GM12891 (cell line): ENCODE measurements around the gene CENPK.

Source experiments
- DNase-seq: peaks from one replicate; pipeline ENCODE4 v3.0.0; 2011; ENCODE audit warnings: low spot score; ENCODE audit not compliant: insufficient read length
- FAIRE-seq: peaks from 2 replicates; lab custom pipeline; 2011; peaks lifted over from hg19 to GRCh38; lab: Jason Lieb, UNC
- PAX5 ChIP-seq: IDR thresholded peaks from 2 replicates; pipeline ENCODE4 v1.6.1; 2011; ENCODE audit warnings: low read length, moderate library complexity, mild to moderate bottlenecking; ENCODE audit not compliant: insufficient read depth, severe bottlenecking
- POLR2A ChIP-seq: IDR thresholded peaks from 2 replicates; pipeline ENCODE4 v1.6.1; 2011; ENCODE audit warnings: low read depth, low read length, control low read depth
- POLR2AphosphoS5 ChIP-seq: IDR thresholded peaks from 2 replicates; pipeline ENCODE4 v1.6.1; 2011; ENCODE audit warnings: low read depth, low read length, control low read depth
- POU2F2 ChIP-seq: IDR thresholded peaks from 2 replicates; pipeline ENCODE4 v1.6.1; 2011; ENCODE audit warnings: low read depth, mild to moderate bottlenecking, control low read depth, low read length, moderate library complexity
- SPI1 ChIP-seq: IDR thresholded peaks from 2 replicates; pipeline ENCODE4 v1.6.1; 2011; ENCODE audit warnings: low read depth, low read length, control low read depth
- TAF1 ChIP-seq: IDR thresholded peaks from 2 replicates; pipeline ENCODE4 v1.6.1; 2011; ENCODE audit warnings: low read depth, low read length, control low read depth

The CENPK gene

GRCh38 chr5:65482736-65483545, 80.0 kb downstream of the CENPK start:
- DNase-seq = no peak
- peak; percentile 16 for FAIRE-seq
- TF ChIP-seq TAF1 = no peak

GRCh38 chr5:65482296-65482735, 80.7 kb downstream of the CENPK start:
- TF ChIP-seq POLR2A (no peak), SPI1 (no peak), TAF1 (no peak), POLR2AphosphoS5 (no peak), POU2F2 (no peak), PAX5 (no peak)
- FAIRE-seq (peak; percentile 64), DNase-seq (no peak)

GRCh38 chr5:65481635-65482295, 81.2 kb downstream of the CENPK start, which contains the start of gene ADAMTS6:
Gene ADAMTS6 (minus strand): TSS chr5:65481920. CDS start chr5:65473673, 8,247 bp downstream.
- TF ChIP-seq SPI1 (no peak), POU2F2 (peak; percentile 16; the same call in 1 of the 2 replicates), POLR2A (peak; percentile 36; the same call in 1 of the 2 replicates), TAF1 (peak; percentile 72; the same call in 1 of the 2 replicates), PAX5 (no peak), POLR2AphosphoS5 (no peak; the same call in 1 of the 2 replicates)
- peak; percentile 98 for FAIRE-seq
- peak; percentile 31 for DNase-seq

GRCh38 chr5:65481171-65481581, 81.8 kb downstream of the CENPK start:
- FAIRE-seq = no peak
- TF ChIP-seq TAF1 (no peak), SPI1 (no peak), POU2F2 (no peak), POLR2A (no peak), POLR2AphosphoS5 (no peak), PAX5 (no peak)
- DNase-seq = no peak

- FAIRE-seq = peak; percentile 85
- DNase-seq = no peak
- TF ChIP-seq POLR2AphosphoS5 (no peak), POU2F2 (no peak), SPI1 (no peak), POLR2A (no peak), PAX5 (no peak), TAF1 (no peak)
Observed at GRCh38 chr5:65480306-65480865, 82.6 kb downstream of the CENPK start.

GRCh38 chr5:65479527-65479926, 83.4 kb downstream of the CENPK start:
- FAIRE-seq (no peak), DNase-seq (no peak)
- TF ChIP-seq SPI1 (peak; percentile 86), POLR2A (no peak)

GRCh38 chr5:65478336-65478735, 84.6 kb downstream of the CENPK start:
- DNase-seq (no peak), FAIRE-seq (no peak)
- no peak for TF ChIP-seq POLR2A
- no peak for TF ChIP-seq PAX5
- no peak for TF ChIP-seq SPI1
- no peak for TF ChIP-seq POU2F2
- TF ChIP-seq POLR2AphosphoS5 = no peak
- no peak for TF ChIP-seq TAF1

GRCh38 chr5:65475895-65476294, 87.1 kb downstream of the CENPK start:
- TF ChIP-seq TAF1 (no peak), POLR2A (no peak), SPI1 (no peak), PAX5 (no peak), POLR2AphosphoS5 (no peak), POU2F2 (no peak)
- no peak for DNase-seq
- no peak for FAIRE-seq

- FAIRE-seq (no peak), DNase-seq (no peak)
- TF ChIP-seq PAX5 = no peak
- TF ChIP-seq TAF1 = no peak
- no peak for TF ChIP-seq SPI1
- no peak for TF ChIP-seq POU2F2
- TF ChIP-seq POLR2AphosphoS5 = no peak
- no peak for TF ChIP-seq POLR2A
Observed at GRCh38 chr5:65475336-65475735, 87.6 kb downstream of the CENPK start.
